ENCODE results near the gene C2CD4C.

The C2CD4C gene

GRCh38 chr19:435707-436412 lies 26.9 kb upstream of the C2CD4C start:
- no peaks in the 10 kb centered on the region for H3K9me3 ChIP-seq (ENCODE audit: insufficient read depth, low read length)
- H3K27ac ChIP-seq (ENCODE audit: low read length) = no peak overlapping the region
- TF ChIP-seq EZH2phosphoT487 (IDR thresholded peaks at IDR 0.05; ENCODE audit: low read depth) = no peak
- TF ChIP-seq, protein P1, sequence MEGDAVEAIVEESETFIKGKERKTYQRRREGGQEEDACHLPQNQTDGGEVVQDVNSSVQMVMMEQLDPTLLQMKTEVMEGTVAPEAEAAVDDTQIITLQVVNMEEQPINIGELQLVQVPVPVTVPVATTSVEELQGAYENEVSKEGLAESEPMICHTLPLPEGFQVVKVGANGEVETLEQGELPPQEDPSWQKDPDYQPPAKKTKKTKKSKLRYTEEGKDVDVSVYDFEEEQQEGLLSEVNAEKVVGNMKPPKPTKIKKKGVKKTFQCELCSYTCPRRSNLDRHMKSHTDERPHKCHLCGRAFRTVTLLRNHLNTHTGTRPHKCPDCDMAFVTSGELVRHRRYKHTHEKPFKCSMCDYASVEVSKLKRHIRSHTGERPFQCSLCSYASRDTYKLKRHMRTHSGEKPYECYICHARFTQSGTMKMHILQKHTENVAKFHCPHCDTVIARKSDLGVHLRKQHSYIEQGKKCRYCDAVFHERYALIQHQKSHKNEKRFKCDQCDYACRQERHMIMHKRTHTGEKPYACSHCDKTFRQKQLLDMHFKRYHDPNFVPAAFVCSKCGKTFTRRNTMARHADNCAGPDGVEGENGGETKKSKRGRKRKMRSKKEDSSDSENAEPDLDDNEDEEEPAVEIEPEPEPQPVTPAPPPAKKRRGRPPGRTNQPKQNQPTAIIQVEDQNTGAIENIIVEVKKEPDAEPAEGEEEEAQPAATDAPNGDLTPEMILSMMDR (IDR thresholded peaks at IDR 0.05; ENCODE audit: low read depth, low read length) = no peak
- H3K79me2 ChIP-seq (ENCODE audit: low read length) = no peaks in the 10 kb centered on the region
- H3K27me3 ChIP-seq (ENCODE audit: low read depth, low read length) = no peaks in the 10 kb centered on the region
- H2AFZ ChIP-seq (ENCODE audit: low read depth, low read length) = no peak overlapping the region
- no peak overlapping the region for H3K4me2 ChIP-seq (ENCODE audit: low read length)
- no peak overlapping the region for H3K4me3 ChIP-seq (ENCODE audit: low read length)
- H3K4me1 ChIP-seq (ENCODE audit: low read length) = no peaks in the 10 kb centered on the region
- H3K9ac ChIP-seq (ENCODE audit: low read length) = no peak overlapping the region
- H4K20me1 ChIP-seq (ENCODE audit: insufficient read depth, low read length) = no peaks in the 10 kb centered on the region
- no peaks in the 10 kb centered on the region for H3K36me3 ChIP-seq (replicated peaks; ENCODE audit: low read depth, low read length)

- TF ChIP-seq EZH2phosphoT487 (IDR thresholded peaks at IDR 0.05; ENCODE audit: low read depth) = no peak
- no peak overlapping the region for H2AFZ ChIP-seq (ENCODE audit: low read depth, low read length)
- H3K4me3 ChIP-seq (ENCODE audit: low read length) = no peak overlapping the region
- H3K27me3 ChIP-seq (ENCODE audit: low read depth, low read length) = no peaks in the 10 kb centered on the region
- no peaks in the 10 kb centered on the region for H4K20me1 ChIP-seq (ENCODE audit: insufficient read depth, low read length)
- H3K79me2 ChIP-seq (ENCODE audit: low read length) = no peaks in the 10 kb centered on the region
- H3K36me3 ChIP-seq (replicated peaks; ENCODE audit: low read depth, low read length) = no peaks in the 10 kb centered on the region
- H3K4me1 ChIP-seq (ENCODE audit: low read length) = no peaks in the 10 kb centered on the region
- no peaks in the 10 kb centered on the region for H3K9me3 ChIP-seq (ENCODE audit: insufficient read depth, low read length)
- H3K9ac ChIP-seq (ENCODE audit: low read length) = no peak overlapping the region
- H3K27ac ChIP-seq (ENCODE audit: low read length) = no peak overlapping the region
- no peak overlapping the region for H3K4me2 ChIP-seq (ENCODE audit: low read length)
These were observed 26.2 kb upstream of the C2CD4C start for GRCh38 chr19:435056-435706.

- Histone ChIP-seq H3K9me3 (ENCODE audit: insufficient read depth, low read length) (no peaks in the 10 kb centered on the region), H3K27me3 (ENCODE audit: low read depth, low read length) (no peaks in the 10 kb centered on the region)
These were observed 25.4 kb upstream of the C2CD4C start for GRCh38 chr19:434152-434960.

DNA sequence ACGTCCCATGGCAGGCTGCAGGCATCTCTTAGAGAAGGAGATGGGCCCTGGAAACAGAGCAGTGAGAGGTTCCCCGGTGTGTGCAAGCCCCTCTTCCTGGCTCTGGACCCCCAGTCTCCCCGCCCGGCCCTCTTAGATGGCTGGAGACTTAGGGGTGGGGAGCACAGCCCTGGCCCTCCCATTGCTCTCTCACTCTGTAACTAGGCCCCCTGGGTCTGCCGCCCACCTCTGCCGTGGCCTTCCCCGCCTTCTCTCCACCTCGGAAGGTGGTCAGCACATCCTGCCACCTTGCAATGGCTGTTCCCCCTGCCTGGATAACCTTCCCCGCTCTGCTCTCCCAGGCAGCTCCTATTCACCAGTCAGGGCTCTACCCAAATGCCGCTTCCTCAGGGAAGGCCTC lies 21.8 kb upstream of the C2CD4C start:
- no peak overlapping the region for H3K4me2 ChIP-seq (ENCODE audit: low read length)
- H3K4me1 ChIP-seq (ENCODE audit: low read length) = no peaks in the 10 kb centered on the region
- H3K4me3 ChIP-seq (ENCODE audit: low read length) = no peak overlapping the region
- H3K27ac ChIP-seq (ENCODE audit: low read length) = no peak overlapping the region
- H3K9me3 ChIP-seq (ENCODE audit: insufficient read depth, low read length) = no peaks in the 10 kb centered on the region
- no peak for TF ChIP-seq EZH2phosphoT487 (IDR thresholded peaks at IDR 0.05; ENCODE audit: low read depth)
- TF ChIP-seq, protein P1 (IDR thresholded peaks at IDR 0.05; ENCODE audit: low read depth, low read length) = no peak
- no peak overlapping the region for H3K9ac ChIP-seq (ENCODE audit: low read length)
- no peaks in the 10 kb centered on the region for H3K79me2 ChIP-seq (ENCODE audit: low read length)
- H4K20me1 ChIP-seq (ENCODE audit: insufficient read depth, low read length) = no peaks in the 10 kb centered on the region
- H3K36me3 ChIP-seq (replicated peaks; ENCODE audit: low read depth, low read length) = no peaks in the 10 kb centered on the region
- no peaks in the 10 kb centered on the region for H3K27me3 ChIP-seq (ENCODE audit: low read depth, low read length)
- no peak overlapping the region for H2AFZ ChIP-seq (ENCODE audit: low read depth, low read length)

More at GRCh38 chr19:434152-434960, 25.4 kb upstream of the C2CD4C start:
- H2AFZ ChIP-seq (ENCODE audit: low read depth, low read length) = no peak overlapping the region
- no peaks in the 10 kb centered on the region for H4K20me1 ChIP-seq (ENCODE audit: insufficient read depth, low read length)
- no peaks in the 10 kb centered on the region for H3K36me3 ChIP-seq (replicated peaks; ENCODE audit: low read depth, low read length)
- no peak for TF ChIP-seq EZH2phosphoT487 (IDR thresholded peaks at IDR 0.05; ENCODE audit: low read depth)
- TF ChIP-seq, protein P1 (IDR thresholded peaks at IDR 0.05; ENCODE audit: low read depth, low read length) = no peak
- no peak overlapping the region for H3K27ac ChIP-seq (ENCODE audit: low read length)
- no peaks in the 10 kb centered on the region for H3K4me1 ChIP-seq (ENCODE audit: low read length)
- H3K4me2 ChIP-seq (ENCODE audit: low read length) = no peak overlapping the region
- no peak overlapping the region for H3K4me3 ChIP-seq (ENCODE audit: low read length)
- no peaks in the 10 kb centered on the region for H3K79me2 ChIP-seq (ENCODE audit: low read length)
- no peak overlapping the region for H3K9ac ChIP-seq (ENCODE audit: low read length)

Data from OCI-LY3 (cell line).